Epithelial cell of esophagus (primary cell): ENCODE measurements around the gene ZNF157.

Source experiments
- DNase-seq: peaks from one replicate; pipeline ENCODE4 v3.0.0; 2010; ENCODE audit warnings: low read depth
- H3K4me3 ChIP-seq: 2 replicates; pipeline ENCODE4 v1.5.1; 2011; ENCODE audit warnings: mild to moderate bottlenecking, low read length, control low read depth
- TF ChIP-seq, protein P1 (sequence below): IDR thresholded peaks from 2 replicates; pipeline ENCODE4 v1.5.1; 2011; ENCODE audit warnings: low read depth, mild to moderate bottlenecking, low read length, control low read depth, inconsistent platforms; ENCODE audit not compliant: insufficient read depth; ENCODE audit errors: missing control alignments

ZNF157 gene

DNA sequence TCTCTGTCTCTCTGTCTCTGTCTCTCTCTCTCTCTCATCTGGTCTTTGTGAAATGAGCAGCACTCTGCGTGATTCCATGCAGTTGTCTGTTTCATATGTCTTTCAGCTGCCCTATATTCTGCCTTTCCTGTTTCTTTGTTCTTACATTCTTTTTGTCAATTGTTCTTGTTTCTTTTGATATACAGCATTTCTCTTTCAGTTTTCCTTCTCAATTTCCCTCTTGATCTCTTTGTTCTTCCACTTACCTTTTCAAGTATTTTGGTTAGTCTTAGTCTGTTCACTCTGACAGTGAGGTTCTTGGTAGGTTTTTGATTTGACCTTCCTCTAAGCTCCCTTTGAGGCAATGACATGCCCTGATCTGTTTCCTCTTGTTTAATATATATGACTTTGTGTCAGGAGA, 20.4 kb downstream of the ZNF157 start:
- DNase-seq = no peak
- H3K4me3 ChIP-seq = no peak overlapping the region
- TF ChIP-seq, protein P1, sequence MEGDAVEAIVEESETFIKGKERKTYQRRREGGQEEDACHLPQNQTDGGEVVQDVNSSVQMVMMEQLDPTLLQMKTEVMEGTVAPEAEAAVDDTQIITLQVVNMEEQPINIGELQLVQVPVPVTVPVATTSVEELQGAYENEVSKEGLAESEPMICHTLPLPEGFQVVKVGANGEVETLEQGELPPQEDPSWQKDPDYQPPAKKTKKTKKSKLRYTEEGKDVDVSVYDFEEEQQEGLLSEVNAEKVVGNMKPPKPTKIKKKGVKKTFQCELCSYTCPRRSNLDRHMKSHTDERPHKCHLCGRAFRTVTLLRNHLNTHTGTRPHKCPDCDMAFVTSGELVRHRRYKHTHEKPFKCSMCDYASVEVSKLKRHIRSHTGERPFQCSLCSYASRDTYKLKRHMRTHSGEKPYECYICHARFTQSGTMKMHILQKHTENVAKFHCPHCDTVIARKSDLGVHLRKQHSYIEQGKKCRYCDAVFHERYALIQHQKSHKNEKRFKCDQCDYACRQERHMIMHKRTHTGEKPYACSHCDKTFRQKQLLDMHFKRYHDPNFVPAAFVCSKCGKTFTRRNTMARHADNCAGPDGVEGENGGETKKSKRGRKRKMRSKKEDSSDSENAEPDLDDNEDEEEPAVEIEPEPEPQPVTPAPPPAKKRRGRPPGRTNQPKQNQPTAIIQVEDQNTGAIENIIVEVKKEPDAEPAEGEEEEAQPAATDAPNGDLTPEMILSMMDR = no peak

DNA sequence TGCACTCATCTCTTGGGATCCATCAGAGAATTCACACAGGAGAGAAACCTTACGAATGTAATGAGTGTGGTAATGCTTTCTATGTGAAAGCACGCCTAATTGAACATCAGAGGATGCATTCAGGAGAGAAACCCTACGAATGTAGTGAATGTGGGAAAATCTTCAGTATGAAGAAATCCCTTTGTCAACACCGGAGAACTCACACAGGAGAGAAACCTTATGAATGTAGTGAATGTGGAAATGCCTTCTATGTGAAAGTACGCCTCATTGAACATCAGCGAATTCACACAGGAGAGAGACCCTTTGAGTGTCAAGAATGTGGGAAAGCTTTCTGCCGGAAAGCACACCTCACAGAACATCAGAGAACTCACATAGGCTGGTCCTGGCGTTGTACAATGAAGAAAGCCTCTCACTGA, 42.8 kb downstream of the ZNF157 start:
- no peak for DNase-seq
- TF ChIP-seq, protein P1 = no peak
- H3K4me3 ChIP-seq = no peak overlapping the region

DNA sequence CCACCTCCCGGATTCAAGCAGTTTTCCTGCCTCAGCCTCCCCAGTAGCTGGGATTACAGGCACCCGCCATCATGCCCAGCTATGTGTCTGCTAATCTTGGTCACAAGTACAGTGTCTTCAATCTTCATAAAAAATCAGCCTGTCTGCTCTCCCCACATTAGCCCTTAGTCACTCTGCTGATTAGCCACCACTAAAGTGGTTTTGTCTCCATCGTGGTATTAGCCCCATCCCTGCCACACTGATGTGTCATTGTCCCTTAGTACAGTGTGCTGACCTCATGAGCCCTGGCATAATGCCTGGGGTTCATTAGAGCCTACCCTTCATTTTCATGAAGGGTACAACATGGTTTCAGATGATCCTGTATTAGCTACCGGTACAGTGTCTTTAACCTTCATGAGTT, 49.9 kb downstream of the ZNF157 start:
- no peak for DNase-seq
- TF ChIP-seq, protein P1 = no peak
- no peak overlapping the region for H3K4me3 ChIP-seq

DNA sequence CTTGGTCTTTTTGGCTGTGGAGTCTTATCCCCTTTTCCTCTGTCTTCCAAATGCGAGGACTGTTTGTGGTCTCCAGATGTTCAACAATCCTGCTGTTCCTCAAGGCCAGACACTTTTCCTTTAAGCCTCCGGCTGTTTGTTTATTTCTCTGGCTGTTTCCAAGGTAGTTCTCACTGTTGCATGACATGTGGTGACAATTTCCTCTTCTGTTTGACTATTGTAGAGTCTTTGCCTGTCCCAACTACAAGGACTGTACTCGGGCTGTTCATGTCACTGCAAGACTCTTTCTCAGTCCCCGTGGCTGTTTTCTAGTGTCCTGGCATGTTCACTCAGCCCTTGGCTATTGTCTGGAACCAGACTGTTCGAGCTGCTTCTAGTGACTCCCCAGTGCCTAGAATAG, 50.6 kb downstream of the ZNF157 start:
- no peak overlapping the region for H3K4me3 ChIP-seq
- no peak for DNase-seq
- TF ChIP-seq, protein P1 = no peak

DNA sequence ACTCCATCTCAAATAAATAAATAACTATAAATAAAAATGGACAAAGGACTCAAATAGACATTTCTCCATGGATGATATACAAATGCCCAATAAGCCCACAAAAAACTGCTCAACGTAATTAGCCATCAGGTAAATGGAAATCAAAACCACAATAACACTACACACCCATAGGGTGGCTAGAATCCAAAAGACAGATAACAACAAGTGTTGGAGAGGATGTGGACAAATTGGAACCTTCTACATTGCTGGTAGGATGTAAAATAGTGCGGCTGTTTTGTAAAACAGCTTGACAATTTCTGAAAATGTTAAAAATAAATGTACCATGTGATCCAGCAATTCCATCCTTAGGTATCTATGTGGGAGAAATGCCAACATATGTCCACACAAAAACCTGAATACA, 52.1 kb downstream of the ZNF157 start:
- TF ChIP-seq, protein P1 = no peak
- H3K4me3 ChIP-seq = no peak overlapping the region
- DNase-seq = no peak

DNA sequence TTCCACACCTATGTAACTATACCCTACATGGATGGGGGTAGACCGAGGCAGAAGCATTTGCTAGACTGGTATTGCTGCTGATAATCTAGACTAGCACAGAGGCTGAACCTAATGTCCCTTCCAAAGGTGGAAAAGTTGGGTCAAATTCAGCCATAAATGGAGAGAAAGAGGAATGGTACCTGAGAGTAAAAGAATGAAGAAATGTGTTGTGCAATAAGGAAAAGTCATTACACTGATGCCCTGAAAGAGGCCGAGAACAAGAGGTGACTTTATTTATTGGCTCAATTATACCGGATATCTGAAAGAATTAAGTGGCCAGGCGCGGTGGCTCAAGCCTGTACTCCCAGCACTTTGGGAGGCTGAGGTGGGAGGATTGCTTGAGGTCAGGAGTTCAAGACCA, 60.5 kb downstream of the ZNF157 start:
- no peak for DNase-seq
- TF ChIP-seq, protein P1 = no peak
- no peak overlapping the region for H3K4me3 ChIP-seq

DNA sequence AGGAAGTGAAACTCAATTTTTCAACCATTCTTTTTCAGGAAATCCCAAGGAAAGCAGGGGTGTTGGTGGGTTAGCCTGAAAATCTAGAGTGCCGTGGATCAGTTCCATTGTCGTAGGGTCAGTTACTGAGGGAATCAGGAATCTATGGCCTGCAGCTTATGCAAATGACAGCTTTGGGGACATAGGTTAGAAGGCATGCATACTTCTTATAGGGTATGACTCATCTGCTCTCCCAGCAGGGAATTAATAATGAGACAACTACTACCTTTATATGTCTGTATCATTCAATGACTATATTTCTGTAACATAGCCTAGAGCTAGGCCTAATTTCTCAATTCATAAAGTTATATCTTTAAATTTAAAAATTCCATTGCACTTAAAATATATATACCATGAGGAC, 76.1 kb downstream of the ZNF157 start:
- DNase-seq = no peak
- no peak overlapping the region for H3K4me3 ChIP-seq
- TF ChIP-seq, protein P1 = no peak
